ENCODE measurements around the gene BHLHA15.

Gene BHLHA15

DNA sequence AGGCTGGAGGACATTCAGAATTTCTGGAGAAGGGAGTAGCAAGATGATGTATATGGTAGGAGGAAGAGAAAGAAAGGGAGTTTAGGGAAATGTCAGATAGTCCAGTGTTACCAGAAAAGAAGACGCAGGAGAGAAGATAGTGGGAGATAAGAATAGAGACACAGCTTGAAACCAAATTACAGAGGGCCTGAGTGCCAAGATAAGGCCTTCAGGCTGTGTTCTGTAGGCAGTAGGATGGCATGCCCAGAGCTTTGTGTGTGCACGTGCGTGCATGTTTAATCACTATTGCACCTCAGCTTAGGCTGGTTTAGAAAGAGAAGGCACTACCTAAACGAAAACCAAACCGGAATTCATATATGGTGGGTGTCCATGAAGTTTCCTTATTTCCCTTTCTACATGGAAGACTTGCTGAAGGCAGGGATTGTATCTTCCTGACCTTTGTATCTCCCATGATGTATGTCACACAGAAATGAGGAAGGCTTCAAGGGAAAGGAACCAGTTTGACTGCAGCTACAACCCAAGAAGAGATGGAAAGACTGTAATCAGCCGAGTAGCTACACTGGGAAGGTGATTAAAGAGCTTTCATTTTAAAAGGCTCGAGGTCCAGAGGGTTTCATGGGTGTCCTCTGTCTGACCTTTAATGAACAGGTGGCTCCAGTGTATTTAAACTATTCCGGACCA, 35.8 kb upstream of the BHLHA15 start:
- DNase-seq (ENCODE audit: low spot score) = no peak
- TF ChIP-seq CTCF (IDR thresholded peaks at IDR 0.05; ENCODE audit: extremely low read depth, insufficient read depth, missing control alignments) = no peak
- in situ Hi-C loops (cut with MboI; ENCODE audit: low pct_unique_long_range_greater_than_20kb, low sequenced_read_pairs, unreplicated experiment) = no loop called here

DNA sequence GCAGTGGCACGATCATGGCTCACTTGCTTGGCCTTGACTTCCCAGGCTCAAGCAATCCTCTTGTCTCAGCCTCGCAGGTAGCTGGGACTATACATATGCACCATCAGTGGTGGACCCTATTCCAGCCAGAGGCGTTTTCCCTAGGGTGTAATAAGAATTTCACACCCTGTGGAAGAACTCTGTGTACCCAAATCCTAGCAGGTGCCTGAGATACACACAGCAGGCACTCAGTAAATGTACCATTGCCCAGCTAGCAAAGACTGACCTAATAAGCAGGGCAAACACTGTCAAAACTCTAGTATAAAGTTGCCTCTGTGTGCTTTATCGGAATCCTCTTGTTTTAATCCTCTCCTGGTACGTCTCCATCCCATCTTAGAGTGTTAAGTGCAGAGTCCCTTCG, 33.7 kb upstream of the BHLHA15 start:
- TF ChIP-seq CTCF (IDR thresholded peaks at IDR 0.05; ENCODE audit: extremely low read depth, insufficient read depth, missing control alignments) = no peak
- in situ Hi-C loops (cut with MboI; ENCODE audit: low pct_unique_long_range_greater_than_20kb, low sequenced_read_pairs, unreplicated experiment) = no loop called here
- DNase-seq (ENCODE audit: low spot score) = no peak

DNA sequence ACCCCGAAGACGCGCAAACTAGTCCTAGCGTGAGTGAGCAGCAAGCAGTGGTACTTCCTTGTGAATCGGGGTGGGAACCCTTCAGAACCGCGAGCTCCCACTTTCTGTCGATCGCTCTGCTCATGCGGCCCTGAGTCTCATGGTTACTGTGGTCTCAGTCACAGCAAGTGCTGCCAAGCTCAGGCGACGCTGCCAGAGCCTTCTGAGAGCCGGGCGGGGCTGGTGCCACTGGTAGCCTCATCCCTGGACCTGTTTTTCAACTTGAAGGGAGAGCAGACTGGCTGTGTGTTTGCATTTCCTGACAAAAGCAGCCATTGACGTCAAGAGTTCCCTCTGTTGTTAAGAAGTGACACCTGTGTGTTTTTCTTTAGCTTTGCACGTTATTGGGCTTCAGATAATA, 32.9 kb upstream of the BHLHA15 start:
- in situ Hi-C loops (cut with MboI; ENCODE audit: low pct_unique_long_range_greater_than_20kb, low sequenced_read_pairs, unreplicated experiment) = no loop called here
- DNase-seq (ENCODE audit: low spot score) = no peak
- TF ChIP-seq CTCF (IDR thresholded peaks at IDR 0.05; ENCODE audit: extremely low read depth, insufficient read depth, missing control alignments) = no peak

DNA sequence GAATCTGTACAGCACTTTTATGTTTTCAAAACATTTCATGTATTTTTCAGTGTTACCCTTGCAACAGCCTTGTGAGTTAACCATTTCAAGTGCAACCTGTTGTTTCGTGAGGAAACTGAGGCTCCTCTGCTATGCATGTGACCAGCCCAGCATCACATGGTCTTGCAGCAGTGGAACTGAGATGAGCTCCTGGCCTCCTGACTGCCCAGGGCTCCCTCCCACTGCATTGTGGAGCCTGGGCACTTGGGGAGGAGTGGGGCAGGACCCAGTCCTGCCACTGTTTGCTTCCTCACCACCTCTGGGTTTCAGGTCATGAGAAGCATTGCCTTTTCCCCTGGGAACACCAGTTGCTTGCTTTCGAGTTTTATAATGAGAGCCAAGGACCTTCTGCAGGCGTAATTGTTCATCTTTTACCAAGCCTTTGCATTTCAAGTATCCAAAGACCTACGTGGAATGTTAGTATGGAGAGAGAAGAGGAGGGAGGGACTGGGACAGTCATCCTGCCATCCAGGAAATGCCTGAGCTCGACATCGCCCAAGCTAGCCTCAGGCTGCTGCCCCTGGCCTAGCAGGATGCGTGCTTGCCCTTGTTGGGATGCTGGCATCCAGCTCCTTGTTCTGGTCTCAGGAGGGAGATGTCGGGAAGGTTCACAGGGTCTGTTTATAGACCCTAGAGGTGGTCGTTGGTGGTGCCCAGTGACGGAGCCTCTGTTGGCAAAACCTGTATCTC, 32.3 kb upstream of the BHLHA15 start:
- in situ Hi-C loops (cut with MboI; ENCODE audit: low pct_unique_long_range_greater_than_20kb, low sequenced_read_pairs, unreplicated experiment) = no loop called here
- TF ChIP-seq CTCF (IDR thresholded peaks at IDR 0.05; ENCODE audit: extremely low read depth, insufficient read depth, missing control alignments) = no peak
- DNase-seq (ENCODE audit: low spot score) = no peak

DNA sequence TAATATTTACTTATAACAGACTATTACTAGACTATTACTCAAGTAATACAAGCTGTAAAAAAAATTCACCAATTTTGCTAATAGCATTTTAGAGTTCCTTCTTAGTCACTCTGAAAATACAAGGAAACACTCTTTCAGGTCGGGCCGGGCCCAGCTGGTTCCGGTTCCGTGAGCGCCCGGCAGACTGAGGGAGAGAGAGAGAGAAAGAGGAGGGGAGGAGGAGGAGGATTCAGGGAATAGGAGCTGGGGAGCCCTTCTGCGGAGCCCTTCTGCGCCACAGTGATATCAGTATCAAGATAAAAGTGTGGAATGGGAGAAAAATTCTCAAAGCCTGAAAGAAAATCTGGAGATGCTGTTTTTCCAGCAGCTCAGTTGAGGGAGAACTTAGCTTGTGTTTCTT, 30.5 kb upstream of the BHLHA15 start:
- in situ Hi-C loops (cut with MboI; ENCODE audit: low pct_unique_long_range_greater_than_20kb, low sequenced_read_pairs, unreplicated experiment) = no loop called here
- TF ChIP-seq CTCF (IDR thresholded peaks at IDR 0.05; ENCODE audit: extremely low read depth, insufficient read depth, missing control alignments) = no peak
- DNase-seq (ENCODE audit: low spot score) = no peak

- DNase-seq (ENCODE audit: low spot score) = no peak
- in situ Hi-C loops (cut with MboI; ENCODE audit: low pct_unique_long_range_greater_than_20kb, low sequenced_read_pairs, unreplicated experiment) = no loop called here
- no peak for TF ChIP-seq CTCF (IDR thresholded peaks at IDR 0.05; ENCODE audit: extremely low read depth, insufficient read depth, missing control alignments)
Measured at GRCh38 chr7:98185101-98185500, 26.1 kb upstream of the BHLHA15 start.
